WERI-Rb-1 (cell line): ENCODE measurements around the gene HOXC4.
A peak's percentile ranks its signal among the peaks of the same experiment; 100 is the strongest.

Experiments used
- DNase-seq: peaks from one replicate; pipeline ENCODE4 v3.0.0-alpha.2; 2020
- H3K27ac ChIP-seq: fragments of 250-450 bp; sonication (Bioruptor Pico); 2 replicates; pipeline ENCODE4 v1.5.1; 2020; ENCODE audit warnings: mild to moderate bottlenecking, moderate library complexity
- H3K27me3 ChIP-seq: fragments of 250-450 bp; sonication (Bioruptor Pico); 2 replicates; pipeline ENCODE4 v1.5.1; 2021; ENCODE audit warnings: mild to moderate bottlenecking, low read depth, moderate library complexity; ENCODE audit not compliant: insufficient read depth, severe bottlenecking
- H3K36me3 ChIP-seq: fragments of 250-450 bp; sonication (Bioruptor Pico); 2 replicates; pipeline ENCODE4 v1.5.1; 2020; ENCODE audit warnings: mild to moderate bottlenecking, moderate library complexity
- H3K4me3 ChIP-seq: 2 replicates; pipeline ENCODE4 v1.5.1; 2011; ENCODE audit warnings: low read depth, mild to moderate bottlenecking, control low read depth, low read length
- H3K9me3 ChIP-seq: fragments of 250-450 bp; sonication (Bioruptor Pico); 2 replicates; pipeline ENCODE4 v1.5.1; 2021; ENCODE audit warnings: mild to moderate bottlenecking, moderate library complexity; ENCODE audit not compliant: severe bottlenecking
- CTCF ChIP-seq: IDR thresholded peaks from 2 replicates; pipeline ENCODE4 v1.5.1; 2011; ENCODE audit warnings: low read depth, mild to moderate bottlenecking, control low read depth, inconsistent platforms, low read length

The HOXC4 gene

DNA sequence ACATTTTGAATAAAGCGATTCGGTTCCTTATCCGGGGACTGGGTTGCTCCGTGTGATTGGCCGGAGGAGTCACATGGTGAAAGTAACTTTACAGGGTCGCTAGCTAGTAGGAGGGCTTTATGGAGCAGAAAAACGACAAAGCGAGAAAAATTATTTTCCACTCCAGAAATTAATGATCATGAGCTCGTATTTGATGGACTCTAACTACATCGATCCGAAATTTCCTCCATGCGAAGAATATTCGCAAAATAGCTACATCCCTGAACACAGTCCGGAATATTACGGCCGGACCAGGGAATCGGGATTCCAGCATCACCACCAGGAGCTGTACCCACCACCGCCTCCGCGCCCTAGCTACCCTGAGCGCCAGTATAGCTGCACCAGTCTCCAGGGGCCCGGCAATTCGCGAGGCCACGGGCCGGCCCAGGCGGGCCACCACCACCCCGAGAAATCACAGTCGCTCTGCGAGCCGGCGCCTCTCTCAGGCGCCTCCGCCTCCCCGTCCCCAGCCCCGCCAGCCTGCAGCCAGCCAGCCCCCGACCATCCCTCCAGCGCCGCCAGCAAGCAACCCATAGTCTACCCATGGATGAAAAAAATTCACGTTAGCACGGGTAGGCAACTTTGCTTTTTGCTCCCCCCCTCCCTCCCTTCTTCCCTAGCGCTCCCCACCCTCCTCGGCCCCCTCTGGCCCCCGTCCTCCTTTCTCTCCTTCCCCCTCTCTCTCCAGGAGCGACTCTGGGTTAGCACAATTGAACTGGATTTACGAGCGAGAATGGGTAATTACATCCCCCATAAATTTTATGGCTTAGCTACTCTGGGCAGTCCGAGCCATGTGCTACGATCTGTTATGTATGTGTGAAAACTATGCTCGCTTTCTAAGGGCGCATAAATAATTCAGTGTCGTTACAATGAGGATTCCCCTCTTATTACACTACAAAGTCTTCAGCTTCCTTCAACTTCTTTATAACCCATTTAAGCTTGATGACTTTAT is at the start of gene HOXC4:
HOXC4 (plus strand) TSS at position 85 of the 991 bp plus-strand sequence; CDS start at position 173, 88 bp downstream.
- Histone ChIP-seq H3K9me3 (no peaks in the 10 kb centered on the region), H3K4me3 (peak within 1 kb of the TSS; percentile 90), H3K27ac (peak within 1 kb of the TSS; percentile 81), H3K27me3 (no peaks in the 10 kb centered on the region), H3K36me3 (peaks cover 4% of the 10 kb centered on the region)
- no peak for TF ChIP-seq CTCF
- no peak for DNase-seq

GRCh38 chr12:54004063-54004840 is 49.4 kb upstream of the HOXC4 start:
- peak; percentile 28; the same call in 1 of the 2 replicates for TF ChIP-seq CTCF
- Histone ChIP-seq H3K9me3 (no peaks in the 10 kb centered on the region), H3K36me3 (peaks cover 4% of the 10 kb centered on the region), H3K27ac (peak overlapping the region; percentile 36), H3K4me3 (no peak overlapping the region), H3K27me3 (no peaks in the 10 kb centered on the region)
- no peak for DNase-seq

DNA sequence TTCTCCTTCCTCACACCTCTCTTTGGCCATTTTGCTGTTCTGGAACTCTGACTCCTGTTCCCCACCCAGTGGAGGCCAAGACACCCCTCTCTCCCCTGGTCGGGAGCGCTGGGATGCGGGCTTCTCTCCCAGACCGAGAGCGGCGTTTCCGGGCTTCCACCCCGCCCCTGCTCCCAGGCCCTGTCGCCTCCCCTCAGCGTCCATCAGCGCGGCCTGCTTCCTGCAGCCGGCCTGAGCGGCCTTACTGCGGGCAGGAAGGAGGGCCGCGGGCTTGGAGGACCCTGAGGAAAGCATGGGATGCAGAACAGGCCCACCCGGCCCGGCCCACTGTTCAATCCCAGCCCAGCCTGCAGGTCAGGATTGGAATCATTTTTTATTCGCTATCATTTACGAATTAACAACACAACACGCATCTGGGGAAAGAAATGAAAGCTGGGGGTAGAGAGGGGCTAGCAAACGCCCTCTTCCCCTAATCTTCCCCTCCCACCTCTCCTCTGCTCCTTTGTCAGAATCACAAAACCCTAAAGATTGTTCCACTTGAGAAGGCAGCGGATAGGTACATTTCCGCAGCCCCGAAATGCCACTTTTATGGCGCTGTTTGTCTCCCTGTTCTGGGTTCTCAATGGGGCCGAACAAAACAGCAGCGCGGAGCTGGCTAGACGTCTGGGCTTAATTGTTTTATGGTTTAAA is 48.6 kb upstream of the HOXC4 start:
- Histone ChIP-seq H3K27ac (peak overlapping the region; percentile 22), H3K36me3 (peaks cover 4% of the 10 kb centered on the region), H3K4me3 (peak overlapping the region; percentile 29; the same call in 1 of the 2 replicates), H3K9me3 (no peaks in the 10 kb centered on the region), H3K27me3 (no peaks in the 10 kb centered on the region)
- no peak for TF ChIP-seq CTCF
- no peak for DNase-seq

DNA sequence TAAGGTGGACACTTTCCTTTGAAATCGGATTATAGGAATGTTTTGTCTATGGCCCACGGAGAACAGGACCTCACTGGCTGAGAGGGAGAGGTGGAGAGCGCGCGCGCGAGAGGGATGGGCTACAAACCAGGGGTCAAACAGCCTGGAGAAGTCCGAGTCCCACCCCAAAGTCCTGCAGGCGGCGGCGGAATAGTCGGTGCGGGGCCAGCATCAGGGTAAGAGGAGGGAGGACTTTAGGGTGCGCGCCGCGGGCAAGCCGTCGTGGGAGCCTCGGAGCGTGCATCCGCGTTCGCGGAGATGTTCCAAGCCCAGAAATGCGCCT is 48.1 kb upstream of the HOXC4 start:
- no peak for DNase-seq
- TF ChIP-seq CTCF: no peak
- Histone ChIP-seq H3K27ac (peak overlapping the region; percentile 50), H3K36me3 (peaks cover 4% of the 10 kb centered on the region), H3K9me3 (no peaks in the 10 kb centered on the region), H3K27me3 (no peaks in the 10 kb centered on the region), H3K4me3 (peak overlapping the region; percentile 29)

DNA sequence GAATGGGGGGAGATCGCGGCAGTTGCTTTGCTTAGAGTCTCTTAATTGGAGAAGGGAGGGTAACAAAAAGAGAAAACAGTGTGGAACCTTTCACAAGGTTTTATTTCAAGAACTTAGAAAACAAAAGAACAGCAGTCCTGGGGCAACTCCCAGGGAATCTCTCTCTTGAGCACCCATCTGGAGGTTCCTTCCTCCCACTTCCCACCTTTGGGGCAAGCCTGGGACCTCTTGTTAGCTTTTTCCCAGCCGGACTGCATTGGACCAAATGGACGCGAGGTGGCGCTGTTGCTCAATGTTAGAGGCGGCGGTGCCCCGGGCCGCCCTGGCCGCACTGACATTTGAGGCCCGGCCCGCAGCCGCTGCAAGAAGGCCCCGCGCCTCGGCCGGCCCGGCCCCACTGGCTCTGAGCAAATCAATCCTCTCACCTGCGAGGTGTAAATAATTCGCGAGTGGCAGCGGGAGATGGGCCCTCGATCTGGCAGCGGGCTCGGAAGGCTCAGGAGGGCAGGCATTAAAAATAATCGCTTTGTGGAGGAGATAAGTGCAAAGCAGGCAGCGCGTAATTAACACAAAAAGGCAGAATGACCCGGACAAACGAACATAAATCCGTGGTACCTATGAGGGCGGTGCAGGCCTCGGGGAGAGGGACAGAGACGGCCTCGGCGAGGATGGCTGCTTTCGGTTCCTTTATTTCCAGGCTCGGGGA is 47.6 kb upstream of the HOXC4 start:
- no peaks in the 10 kb centered on the region for H3K27me3 ChIP-seq
- peak; percentile 85 for DNase-seq
- H3K36me3 ChIP-seq: peaks cover 4% of the 10 kb centered on the region
- H3K27ac ChIP-seq: peak overlapping the region; percentile 50
- TF ChIP-seq CTCF: peak; percentile 89
- H3K4me3 ChIP-seq: peak overlapping the region; percentile 29
- H3K9me3 ChIP-seq: no peaks in the 10 kb centered on the region
